Ascending aorta (tissue), 2 donors: ENCODE data around the gene ZNF430. TPM values are rescaled to one million over a fixed set of nuclear protein-coding genes. Genes with fewer than 3 reads are reported as not detected.

Experiments used
- DNase-seq, 2 donors: peaks; one replicate each; pipeline ENCODE4 v3.0.0-alpha.2; 2019; ENCODE audit warnings: low spot score in 2 of 2
- H3K27ac ChIP-seq, 2 donors: fragments of 200-600 bp; sonication (generic); one replicate each; pipeline ENCODE4 v1.5.1; 2016 to 2017; ENCODE audit warnings: mild to moderate bottlenecking in 1 of 2
- H3K27me3 ChIP-seq: fragments of 200-600 bp; sonication (generic); one replicate; pipeline ENCODE4 v1.5.1; 2017
- H3K36me3 ChIP-seq, 2 donors: fragments of 200-600 bp; sonication (generic); one replicate each; pipeline ENCODE4 v1.5.1; 2016
- H3K4me1 ChIP-seq, 2 donors: fragments of 200-600 bp; sonication (generic); one replicate each; pipeline ENCODE4 v1.5.1; 2016 to 2017; ENCODE audit warnings: mild to moderate bottlenecking in 1 of 2
- H3K4me3 ChIP-seq, 2 donors: fragments of 200-600 bp; sonication (generic); one replicate each; pipeline ENCODE4 v1.5.1; 2016 to 2017; ENCODE audit warnings: mild to moderate bottlenecking in 1 of 2
- H3K9me3 ChIP-seq, 2 donors: fragments of 200-600 bp; sonication (generic); one replicate each; pipeline ENCODE4 v1.5.1; 2016
- CTCF ChIP-seq, 3 experiments: fragments of 200-600 bp in 2 of 3; fragments of 450-650 bp in 1 of 3; sonication (generic) in 2 of 3; IDR thresholded peaks; one replicate each; pipeline ENCODE4 v1.5.1; 2016 to 2019; ENCODE audit warnings: antibody characterized with exemption in 3 of 3, mild to moderate bottlenecking in 1 of 3, moderate library complexity in 1 of 3
- intact Hi-C: fragments of 100-400 bp; cut with DNase I; formaldehyde crosslinking; loops from one replicate; pipeline ENCODE4 v1.15.1; 2023
- total RNA-seq: library from RNA; depleted of rRNA; stranded (reverse); fragments of >200 nt; gene quantifications from one replicate; pipeline ENCODE4 v1.1.0, GENCODE V29; 2016

Gene ZNF430
- total RNA-seq, 1 donor from 2014 or later, result 5.3 TPM

GRCh38 chr19:21028969-21029268 lies 8.5 kb downstream of the ZNF430 start:
- DNase-seq, result no peak
- no peak overlapping the region for H3K4me3 ChIP-seq
- TF ChIP-seq CTCF (IDR thresholded peaks at IDR 0.05), result no peak
- no peaks in the 10 kb centered on the region for H3K9me3 ChIP-seq
- intact Hi-C loops, result loop anchor here (10.0 kb wide), 3 partner anchors 104 to 476 kb away; partner anchors contain the start of genes ZNF429, ZNF626 and ZNF85
- H3K36me3 ChIP-seq, result peaks cover 5 to 15% of the 10 kb centered on the region in 2 donors
- H3K27me3 ChIP-seq, result no peaks in the 10 kb centered on the region
- H3K27ac ChIP-seq, result no peak overlapping the region
- peaks cover 0 to 10% of the 10 kb centered on the region in 2 donors for H3K4me1 ChIP-seq

- intact Hi-C loops, result no loop called here
- Histone ChIP-seq H3K9me3 (peaks cover 14 to 62% of the 10 kb centered on the region in 2 donors), H3K27ac (no peak overlapping the region), H3K27me3 (no peaks in the 10 kb centered on the region), H3K36me3 (peaks cover 19 to 71% of the 10 kb centered on the region in 2 donors), H3K4me1 (no peaks in the 10 kb centered on the region), H3K4me3 (no peak overlapping the region)
- DNase-seq, result no peak
- no peak for TF ChIP-seq CTCF (IDR thresholded peaks at IDR 0.05)
These were observed 24.6 kb downstream of the ZNF430 start for GRCh38 chr19:21045028-21045427.

- no peak overlapping the region for H3K4me3 ChIP-seq
- peaks cover 18 to 76% of the 10 kb centered on the region in 2 donors for H3K36me3 ChIP-seq
- peaks cover 18 to 77% of the 10 kb centered on the region in 2 donors for H3K9me3 ChIP-seq
- no peaks in the 10 kb centered on the region for H3K27me3 ChIP-seq
- intact Hi-C loops, result no loop called here
- no peaks in the 10 kb centered on the region for H3K4me1 ChIP-seq
- no peak for DNase-seq
- no peak overlapping the region for H3K27ac ChIP-seq
- no peak for TF ChIP-seq CTCF (IDR thresholded peaks at IDR 0.05)
These were observed 26.0 kb downstream of the ZNF430 start for GRCh38 chr19:21046489-21046888.

- Histone ChIP-seq H3K4me3 (no peak overlapping the region), H3K4me1 (no peaks in the 10 kb centered on the region), H3K27ac (no peak overlapping the region), H3K9me3 (peaks cover 18 to 89% of the 10 kb centered on the region in 2 donors), H3K36me3 (peaks cover 14 to 78% of the 10 kb centered on the region in 2 donors), H3K27me3 (no peaks in the 10 kb centered on the region)
- intact Hi-C loops, result no loop called here
- TF ChIP-seq CTCF (IDR thresholded peaks at IDR 0.05), result no peak
- no peak for DNase-seq
These were observed 27.3 kb downstream of the ZNF430 start for GRCh38 chr19:21047716-21048115.

- Histone ChIP-seq H3K27ac (no peak overlapping the region), H3K36me3 (peaks cover 46 to 81% of the 10 kb centered on the region in 2 donors), H3K4me3 (no peak overlapping the region), H3K4me1 (no peaks in the 10 kb centered on the region), H3K9me3 (peaks cover 12 to 92% of the 10 kb centered on the region in 2 donors), H3K27me3 (no peaks in the 10 kb centered on the region)
- no peak for TF ChIP-seq CTCF (IDR thresholded peaks at IDR 0.05)
- no peak for DNase-seq
- intact Hi-C loops, result no loop called here
These were observed 32.4 kb downstream of the ZNF430 start for GRCh38 chr19:21052902-21053301.

GRCh38 chr19:21065336-21065735 lies 44.9 kb downstream of the ZNF430 start:
- no peaks in the 10 kb centered on the region for H3K27me3 ChIP-seq
- intact Hi-C loops, result no loop called here
- no peak overlapping the region for H3K4me3 ChIP-seq
- no peak overlapping the region for H3K27ac ChIP-seq
- peaks cover 0 to 33% of the 10 kb centered on the region in 2 donors for H3K9me3 ChIP-seq
- no peak for DNase-seq
- H3K4me1 ChIP-seq, result no peaks in the 10 kb centered on the region
- TF ChIP-seq CTCF (IDR thresholded peaks at IDR 0.05), result no peak
- H3K36me3 ChIP-seq, result peaks cover 2 to 39% of the 10 kb centered on the region in 2 donors
